Hepatic stellate cell (primary cell): ENCODE results near the gene USP49.
"Not testable (repeated sequence)": the region's sequence is repeated elsewhere in the genome, so short reads cannot be mapped to it uniquely, and the experiment has no call there.

ENCODE experiments used
- DNase-seq: peaks from one replicate; pipeline ENCODE4 v3.0.0; 2011; ENCODE audit warnings: low spot score

Gene USP49

GRCh38 chr6:41895300-41896233 is at the start of gene USP49:
TSS of gene USP49 (minus strand) at chr6:41895375. CDS start at chr6:41806983, 88,392 bp downstream.
- peak; percentile 86 for DNase-seq

GRCh38 chr6:41943456-41943855 is 48.3 kb upstream of the USP49 start:
- DNase-seq = no peak

GRCh38 chr6:41942882-41943281 is 47.7 kb upstream of the USP49 start:
- DNase-seq = not testable (repeated sequence)

- DNase-seq = no peak
These were observed 47.1 kb upstream of the USP49 start for GRCh38 chr6:41942067-41942851.

- DNase-seq = peak; percentile 91
These were observed 46.3 kb upstream of the USP49 start, which contains the start of gene CCND3 for GRCh38 chr6:41941280-41942066. TSS of gene CCND3 (minus strand) at chr6:41941808. CDS start at chr6:41941649, 159 bp downstream.

- peak; percentile 47 for DNase-seq
These were observed 45.6 kb upstream of the USP49 start for GRCh38 chr6:41940759-41941279.

GRCh38 chr6:41939848-41940758 is 44.9 kb upstream of the USP49 start:
- DNase-seq = no peak

- peak; percentile 43 for DNase-seq
These were observed 44.1 kb upstream of the USP49 start for GRCh38 chr6:41939176-41939847.

- no peak for DNase-seq
These were observed 43.5 kb upstream of the USP49 start for GRCh38 chr6:41938590-41939175.

- DNase-seq = no peak
These were observed 42.8 kb upstream of the USP49 start for GRCh38 chr6:41937861-41938574.

- no peak for DNase-seq
These were observed 42.3 kb upstream of the USP49 start for GRCh38 chr6:41937472-41937860.

- peak; percentile 85 for DNase-seq
These were observed 41.1 kb upstream of the USP49 start for GRCh38 chr6:41936073-41936837.

- DNase-seq = no peak
These were observed 40.5 kb upstream of the USP49 start for GRCh38 chr6:41935685-41936072.

GRCh38 chr6:41935193-41935574 is 40.0 kb upstream of the USP49 start:
- DNase-seq = no peak

GRCh38 chr6:41934278-41935192 is 39.4 kb upstream of the USP49 start:
- DNase-seq = no peak

- no peak for DNase-seq
These were observed 37.2 kb upstream of the USP49 start for GRCh38 chr6:41932378-41932777.

GRCh38 chr6:41931792-41932191 is 36.6 kb upstream of the USP49 start:
- DNase-seq = no peak
